Activated CD4-positive, alpha-beta T cell treated with anti-CD3 and anti-CD28 coated beads for 4 hours (primary cell): ENCODE results near the gene TTLL9.

Experiments
- DNase-seq, 2 donors: peaks; one replicate each; pipeline ENCODE4 v3.0.0-alpha.2; 2020

The TTLL9 gene

DNA sequence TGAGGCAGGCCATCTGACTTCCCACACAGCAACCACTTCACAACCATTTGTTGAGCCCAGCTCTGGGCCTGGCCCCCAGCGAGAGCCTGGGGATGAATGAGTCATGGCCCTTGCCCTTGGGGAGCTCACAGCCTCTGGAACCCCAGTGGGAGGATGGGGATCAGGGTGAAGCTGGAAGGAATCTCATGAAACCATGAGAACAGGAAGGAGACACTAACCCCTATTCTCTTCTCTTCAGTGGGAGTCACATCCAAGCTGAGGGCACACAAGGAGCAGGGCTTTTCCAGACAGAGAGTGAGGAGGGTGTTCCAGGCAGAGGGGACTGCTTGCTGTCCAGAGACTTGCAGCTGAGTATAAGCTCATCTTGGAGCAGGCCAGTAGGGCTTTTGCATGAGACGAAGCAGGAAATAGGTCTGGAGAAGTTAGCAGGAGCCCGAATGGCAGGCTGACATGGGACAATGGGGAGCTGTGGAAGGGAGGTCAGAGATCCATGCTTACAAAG lies 32.5 kb upstream of the TTLL9 start:
- no peak for DNase-seq

DNA sequence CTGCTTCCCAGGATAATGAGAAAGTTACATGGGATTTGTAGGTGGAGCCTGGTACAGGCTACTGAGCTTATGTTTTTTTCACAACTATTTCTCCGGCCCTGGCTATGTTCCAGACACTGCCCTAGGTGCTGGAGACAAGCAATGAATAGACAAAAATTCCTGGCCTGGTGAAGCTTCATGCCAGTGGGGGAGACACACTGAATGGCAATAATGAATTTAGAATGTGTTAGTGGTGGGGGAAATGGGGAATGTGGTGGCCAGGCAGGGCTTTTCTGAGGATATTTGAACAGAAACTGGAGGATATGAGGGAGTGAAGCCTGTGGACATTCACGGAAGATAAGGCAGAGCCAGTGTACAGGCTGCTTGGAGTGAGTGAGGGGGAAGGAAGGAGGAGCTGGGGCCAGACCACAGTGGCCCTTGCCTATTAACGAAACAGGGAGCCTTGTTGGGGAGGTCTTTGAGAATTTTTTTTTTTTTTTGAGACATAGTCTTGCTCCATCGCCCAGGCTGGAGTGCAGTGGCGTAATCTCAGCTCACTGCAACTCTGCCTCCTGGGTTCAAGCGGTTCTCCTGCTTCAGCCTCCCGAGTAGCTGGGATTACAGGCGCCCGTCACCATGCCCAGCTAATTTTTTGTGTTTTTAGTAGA lies 31.7 kb upstream of the TTLL9 start:
- no peak for DNase-seq

DNA sequence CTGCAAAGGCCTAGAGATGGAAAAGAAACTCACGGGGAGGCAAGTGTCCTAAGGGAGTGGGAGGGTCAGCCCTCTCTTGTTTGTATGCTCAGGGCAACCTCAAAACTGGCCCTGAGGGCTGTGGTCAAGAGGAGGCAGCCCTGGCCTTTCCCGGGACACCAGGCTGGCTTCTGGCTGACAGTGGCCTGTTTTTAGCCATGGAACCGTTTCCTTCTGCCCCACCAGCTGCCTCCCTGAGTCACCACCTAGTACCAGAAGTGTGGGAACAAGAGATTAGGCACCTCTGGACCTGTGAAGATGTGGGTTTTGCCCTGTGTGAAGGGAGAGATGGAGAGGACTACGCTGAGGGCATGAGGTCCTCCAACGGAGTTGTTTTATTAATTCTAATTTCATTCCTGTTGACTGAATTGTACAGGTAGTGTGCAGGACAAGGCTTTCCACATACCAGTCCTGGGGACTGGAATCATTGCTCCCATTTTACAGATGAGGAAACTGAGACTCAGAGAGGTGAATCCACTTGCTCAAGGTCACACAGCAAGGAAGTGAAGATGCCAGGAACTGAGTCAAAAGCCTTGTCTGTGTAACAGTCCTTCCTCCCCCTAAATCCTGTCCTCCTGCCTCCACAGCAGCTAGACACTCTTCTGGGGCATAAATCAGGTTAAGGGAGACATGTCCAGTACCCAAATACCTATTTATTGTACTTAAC lies 30.5 kb upstream of the TTLL9 start:
- no peak for DNase-seq

DNA sequence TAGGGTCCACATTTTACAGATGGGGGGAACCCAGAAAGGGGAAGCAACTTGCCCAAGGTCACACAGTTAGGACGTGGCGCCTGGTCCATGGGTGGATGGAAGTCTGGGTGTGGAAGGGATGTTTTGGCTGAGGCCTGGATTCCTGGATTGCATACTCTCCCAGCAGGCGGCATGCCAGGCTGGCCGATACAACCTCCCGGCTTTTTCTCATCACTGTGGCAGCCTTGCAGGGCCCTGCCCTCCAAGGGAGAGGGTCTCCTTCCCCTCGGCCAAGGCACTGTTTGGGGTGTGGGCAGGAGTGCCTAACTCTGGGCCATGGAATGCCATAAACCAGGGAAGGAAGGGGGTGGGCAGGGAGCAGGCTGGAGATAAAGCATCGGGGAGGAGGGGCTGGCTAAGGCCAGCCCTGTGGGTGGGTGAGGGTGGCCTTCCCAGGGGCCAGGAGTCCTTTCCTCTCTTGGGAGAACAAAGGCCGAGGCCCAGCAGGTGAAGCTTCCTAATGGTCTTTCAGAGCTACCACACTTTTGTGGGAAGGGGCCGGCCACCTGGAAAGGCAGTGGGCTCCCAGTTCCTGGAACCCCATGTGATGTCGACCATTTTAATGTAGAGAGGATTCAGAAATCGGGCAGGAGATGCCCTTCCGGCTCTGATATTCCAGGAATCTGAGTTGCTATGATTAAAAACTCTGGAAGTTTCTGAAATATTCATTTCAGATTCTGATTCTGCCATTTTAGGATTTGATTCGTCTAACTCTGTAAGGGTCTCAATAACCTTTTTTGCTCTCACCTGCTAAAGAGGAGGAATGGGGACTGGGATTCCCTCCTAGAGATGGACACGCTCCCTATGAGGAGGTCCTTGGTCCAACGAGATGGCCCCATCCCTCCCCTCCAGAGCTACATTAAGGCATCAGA lies 29.3 kb upstream of the TTLL9 start:
- no peak for DNase-seq

DNA sequence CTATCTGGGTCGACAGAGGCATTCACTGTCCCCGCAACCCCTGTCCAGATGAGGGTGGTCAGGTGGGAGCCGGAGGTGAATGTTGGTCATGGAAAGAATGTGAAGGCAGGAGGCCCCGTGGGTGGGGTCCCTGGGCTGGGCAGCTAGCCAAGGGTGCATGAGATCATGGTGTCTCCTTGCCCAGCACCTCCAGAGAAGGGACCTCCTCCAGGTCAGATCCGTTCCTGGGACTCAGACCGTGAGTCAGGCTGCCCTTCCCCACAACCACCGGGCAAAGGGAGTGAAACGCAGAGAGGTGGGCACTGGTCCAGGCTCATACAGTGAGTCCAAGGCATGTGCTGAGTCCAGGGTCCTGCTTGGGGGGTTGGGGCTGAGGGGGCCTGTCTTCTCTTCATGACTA lies 28.5 kb upstream of the TTLL9 start:
- no peak for DNase-seq

DNA sequence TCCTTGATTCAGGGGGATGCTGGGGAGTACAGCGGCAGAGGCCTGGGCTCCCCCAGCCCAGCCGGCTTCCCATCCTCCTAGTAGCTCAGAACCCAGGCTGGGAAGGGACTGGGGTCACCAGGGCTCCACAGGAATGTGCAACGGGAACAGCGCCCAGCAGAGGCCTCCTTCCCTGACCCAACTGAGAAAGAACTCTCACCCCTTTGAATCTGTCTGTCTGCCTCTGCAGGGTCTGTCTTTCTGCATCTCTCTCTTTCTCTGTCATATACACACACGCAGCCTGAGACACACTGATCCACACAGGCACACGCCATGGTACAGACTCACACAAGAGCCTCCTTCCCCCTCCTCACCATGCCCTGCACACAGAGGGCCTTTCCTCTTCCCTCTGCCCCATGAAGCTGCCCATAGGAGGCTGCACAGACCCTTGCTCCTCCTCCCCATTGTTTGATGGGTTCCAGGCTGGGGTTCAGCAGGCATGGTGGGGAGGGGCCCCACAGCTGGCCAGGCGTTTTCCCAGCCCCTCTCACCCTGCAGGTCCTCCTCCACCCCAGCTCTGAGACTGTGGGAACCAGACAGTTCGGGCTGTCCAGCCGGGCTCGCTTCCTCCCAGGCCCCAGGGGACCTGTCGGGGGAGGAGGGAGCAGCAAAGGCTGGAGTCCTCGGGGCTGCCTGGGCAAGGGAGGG lies 27.8 kb upstream of the TTLL9 start:
- DNase-seq = no peak

DNA sequence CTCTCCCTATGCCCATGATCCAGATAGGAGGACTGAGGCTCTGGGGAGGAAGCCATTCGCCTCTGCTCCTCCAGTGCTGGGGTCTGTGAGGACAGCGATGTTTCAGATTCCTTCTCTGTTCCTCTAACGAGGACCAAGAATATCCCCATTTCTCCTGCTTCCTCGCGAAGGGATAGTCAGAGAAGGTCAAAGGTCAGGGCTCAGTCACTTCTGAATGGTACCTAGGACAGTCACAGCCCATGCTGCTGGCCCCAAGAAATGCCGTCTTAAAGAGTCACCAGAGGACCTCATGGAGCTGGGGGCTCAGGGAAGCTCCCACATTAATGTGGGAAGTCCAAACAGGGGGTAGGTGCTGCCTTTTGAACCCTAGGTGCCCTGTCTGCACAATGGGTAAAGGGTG lies 27.1 kb upstream of the TTLL9 start:
- DNase-seq = no peak

DNA sequence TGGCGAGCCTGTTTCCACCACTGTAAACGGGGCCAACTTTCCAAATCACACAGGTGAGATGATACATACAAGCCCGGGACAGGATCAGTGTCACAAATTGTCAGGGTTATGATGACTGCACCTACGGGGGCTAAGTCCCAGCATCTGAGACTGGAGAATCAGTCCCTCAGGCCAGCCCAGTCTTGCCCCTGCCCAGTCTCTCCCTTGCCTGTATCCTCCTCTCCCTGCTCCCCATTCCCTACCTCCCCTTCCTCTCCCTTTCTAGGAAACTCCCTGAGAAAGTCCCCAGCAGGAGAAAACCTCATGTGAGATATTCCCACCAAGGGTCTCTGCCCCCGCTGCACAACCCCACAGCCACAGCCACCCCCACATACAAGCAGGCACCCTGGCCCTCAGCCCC lies 26.6 kb upstream of the TTLL9 start:
- no peak for DNase-seq

DNA sequence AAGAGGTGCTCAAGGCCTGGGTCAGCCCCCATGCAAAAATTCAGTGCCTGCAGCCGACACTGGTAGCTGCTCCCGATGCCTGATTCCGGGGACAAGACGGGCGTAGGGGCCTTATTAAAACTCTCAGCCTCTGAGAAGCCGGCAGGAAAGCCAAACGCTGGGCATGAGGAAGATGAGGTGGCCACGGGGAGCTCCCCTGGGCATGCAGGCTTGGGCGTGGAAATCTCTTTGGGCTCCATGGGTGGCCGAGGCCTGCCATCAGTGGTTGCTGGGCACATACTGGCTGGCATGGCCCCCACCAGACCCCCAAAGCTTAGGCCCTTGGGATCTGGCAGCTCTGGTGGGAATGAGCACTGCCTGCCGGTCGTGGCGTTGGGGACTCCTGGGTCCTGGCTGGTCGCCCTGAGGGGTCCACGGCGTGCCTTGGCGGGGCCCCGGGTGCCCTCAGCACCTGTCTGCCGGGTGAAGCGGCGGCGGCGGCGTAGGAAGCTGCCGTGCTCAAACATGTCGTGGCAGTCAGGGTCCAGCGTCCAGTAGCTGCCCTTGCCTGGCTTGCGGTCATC lies 25.6 kb upstream of the TTLL9 start:
- no peak for DNase-seq

DNA sequence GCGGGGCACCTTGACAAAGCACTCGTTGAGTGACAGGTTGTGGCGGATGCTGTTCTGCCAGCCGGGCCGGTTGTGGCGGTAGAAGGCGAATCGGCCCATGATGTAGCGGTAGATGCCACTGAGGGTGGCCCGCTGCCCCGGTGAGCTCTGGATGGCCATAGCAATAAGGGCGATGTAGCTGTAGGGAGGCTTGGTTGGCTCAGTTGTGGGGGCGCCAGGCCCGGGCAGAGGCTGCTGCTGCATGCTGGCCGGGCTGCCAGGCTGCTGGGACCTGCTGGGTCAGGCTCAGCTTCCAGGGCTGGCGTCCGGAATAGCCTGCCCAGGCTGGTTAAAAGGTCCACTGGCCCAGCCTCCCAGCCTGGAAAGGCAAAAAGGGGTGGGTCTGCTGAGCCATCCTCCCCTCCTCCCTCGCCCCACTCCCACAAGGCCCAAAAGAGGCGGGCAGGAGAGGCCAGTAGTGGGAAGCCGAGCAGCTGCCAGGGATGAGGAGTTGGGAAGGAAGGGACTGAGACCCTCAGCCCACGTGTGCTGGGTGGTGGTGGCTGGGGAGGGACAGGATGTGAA lies 25.1 kb upstream of the TTLL9 start, which contains the start of gene FOXS1:
TSS of gene FOXS1 (minus strand) at position 305 of the 564 bp plus-strand sequence. CDS start at position 243, 62 bp downstream.
- no peak for DNase-seq

DNA sequence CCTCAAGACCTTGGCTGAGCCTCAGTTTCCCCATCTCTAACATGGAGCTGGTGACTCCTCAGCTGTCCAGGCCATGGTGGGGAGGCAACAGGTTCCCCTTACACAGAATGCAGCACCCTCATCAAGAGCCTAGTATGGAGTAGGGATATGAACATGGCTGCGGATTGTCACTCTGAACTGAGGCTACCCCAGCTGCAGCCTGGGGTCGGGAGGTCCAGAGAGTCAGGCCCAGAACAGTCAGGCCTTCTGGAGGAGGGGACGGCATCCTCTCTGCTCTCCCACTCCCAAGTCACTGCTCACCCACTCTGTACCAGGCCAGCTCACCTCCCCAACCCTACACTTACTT lies 23.7 kb upstream of the TTLL9 start:
- no peak for DNase-seq

DNA sequence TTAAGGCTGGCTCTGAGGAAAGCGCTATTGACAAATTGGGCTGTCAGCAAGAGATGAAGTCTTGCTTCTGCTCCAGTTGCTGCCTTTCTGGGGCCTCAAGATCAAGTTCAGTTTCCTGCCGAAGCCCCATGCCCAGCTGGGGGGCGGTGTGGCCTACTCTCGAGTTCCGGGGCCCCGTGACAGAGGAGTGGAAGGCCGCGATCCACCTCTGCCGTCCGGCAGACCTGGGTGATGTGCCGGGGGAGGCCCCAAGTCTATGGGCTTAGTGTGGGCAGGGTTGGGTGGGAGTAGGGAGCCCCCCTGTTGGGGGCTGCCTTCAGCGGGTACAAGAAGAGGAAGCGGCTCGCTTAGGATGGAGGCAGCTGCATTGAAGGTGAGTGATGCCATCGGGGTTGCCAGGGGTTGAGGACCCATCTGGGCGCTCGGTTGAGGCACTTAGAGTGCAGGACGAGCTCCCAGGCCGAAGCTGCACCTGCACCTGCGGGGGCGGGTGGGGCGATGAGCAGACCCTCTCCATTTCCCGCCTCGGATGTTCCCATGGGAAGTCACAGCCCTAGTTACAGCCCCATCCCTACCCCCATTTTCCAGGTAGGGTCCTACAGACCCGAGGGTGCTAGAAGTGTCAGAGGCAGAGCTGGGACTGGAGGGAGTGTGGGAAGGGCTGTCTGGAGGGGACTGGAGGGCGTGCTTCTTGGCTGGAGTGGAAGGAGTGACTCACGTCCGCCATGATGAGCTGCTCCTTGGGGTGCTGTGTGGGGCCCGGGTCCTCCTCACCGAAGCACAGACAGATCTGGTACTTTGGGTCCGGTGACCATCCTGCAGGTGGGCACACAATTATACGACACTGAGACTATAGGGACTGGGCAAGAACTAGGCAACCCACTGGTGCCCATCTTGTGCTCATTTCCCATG lies 22.1 kb upstream of the TTLL9 start:
- DNase-seq = no peak

DNA sequence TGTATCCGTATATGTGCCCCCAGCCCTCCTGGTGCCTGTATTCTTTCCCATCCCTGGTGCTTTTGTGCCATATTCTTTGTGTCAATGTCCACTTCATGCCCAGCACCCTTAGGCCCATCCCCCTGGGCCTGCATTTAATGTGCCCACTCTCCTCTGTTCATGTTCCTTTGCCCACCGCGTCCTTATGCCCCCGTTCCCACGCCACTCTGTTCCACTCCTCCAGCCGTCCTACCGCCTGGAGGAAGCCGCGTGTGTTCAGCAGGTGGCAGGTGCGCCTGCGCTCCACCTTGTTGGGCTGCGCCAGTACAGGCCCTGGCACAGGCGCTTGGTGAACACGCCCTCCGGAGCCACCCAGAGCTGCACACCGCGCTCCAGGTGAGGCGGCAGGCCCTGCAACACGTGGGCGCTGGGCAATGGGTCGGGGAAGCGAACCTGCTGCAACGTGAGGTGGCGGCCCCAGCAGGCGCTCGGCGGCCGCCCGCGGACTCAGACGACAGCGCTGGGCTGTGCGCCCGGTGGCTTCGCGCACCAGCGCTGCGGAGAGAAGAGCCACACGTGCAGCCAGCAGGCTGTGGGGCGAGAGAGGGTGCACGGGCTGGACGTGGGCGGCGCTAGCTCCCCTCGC lies 21.0 kb upstream of the TTLL9 start:
- DNase-seq = no peak

DNA sequence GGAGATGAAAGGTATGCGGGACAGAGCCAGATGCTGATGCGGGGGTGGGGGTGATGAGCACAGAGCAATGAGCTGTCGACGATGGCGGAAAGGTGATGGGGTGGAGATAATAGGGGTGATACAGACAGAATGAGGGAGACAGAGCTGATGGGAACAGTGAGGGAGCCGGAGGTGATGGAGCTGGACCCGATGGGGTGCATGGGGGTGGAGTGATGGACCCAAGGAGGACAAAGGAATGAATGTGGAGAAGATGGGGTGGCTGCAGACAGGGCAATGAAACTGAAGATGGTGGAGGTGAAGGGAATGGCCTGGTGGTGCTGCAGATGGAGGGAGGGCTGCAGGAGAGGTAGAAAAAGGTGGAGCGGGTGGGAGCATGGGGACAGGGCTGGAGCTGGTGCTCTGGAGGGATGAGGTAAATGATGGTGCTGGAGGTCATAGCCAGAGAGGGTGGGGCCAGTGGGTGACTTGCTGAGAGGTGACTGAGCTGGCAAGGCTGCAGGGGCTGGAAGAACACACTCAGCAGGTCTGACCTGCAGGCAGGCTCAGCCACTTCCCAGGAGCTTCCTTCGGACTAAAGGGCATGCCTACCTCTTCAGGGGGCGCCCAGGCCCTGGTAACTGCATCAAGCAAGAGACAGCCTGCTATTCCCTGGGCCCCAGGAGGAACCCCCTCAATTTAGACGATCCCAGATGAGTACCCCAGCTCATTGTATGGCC lies 19.0 kb upstream of the TTLL9 start:
- no peak for DNase-seq

DNA sequence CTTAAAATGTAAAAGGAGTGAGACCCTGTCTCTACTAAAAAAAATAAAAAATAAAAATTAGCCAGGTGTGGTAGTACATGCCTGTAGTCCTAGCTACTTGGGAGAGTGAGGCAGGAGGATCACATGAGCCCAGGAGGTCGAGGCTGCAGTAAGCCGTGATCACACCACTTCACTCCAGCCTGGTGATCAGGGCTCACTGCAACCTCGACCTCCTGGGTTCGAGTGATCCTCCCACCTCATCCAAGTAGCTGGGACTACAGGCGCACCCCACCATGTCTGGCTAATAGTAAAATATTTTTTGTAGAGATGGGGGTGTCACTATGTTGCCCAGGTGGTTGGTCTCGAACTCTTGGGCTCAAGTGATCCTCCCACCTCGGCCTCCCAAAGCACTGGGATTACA lies 17.0 kb upstream of the TTLL9 start:
- no peak for DNase-seq

DNA sequence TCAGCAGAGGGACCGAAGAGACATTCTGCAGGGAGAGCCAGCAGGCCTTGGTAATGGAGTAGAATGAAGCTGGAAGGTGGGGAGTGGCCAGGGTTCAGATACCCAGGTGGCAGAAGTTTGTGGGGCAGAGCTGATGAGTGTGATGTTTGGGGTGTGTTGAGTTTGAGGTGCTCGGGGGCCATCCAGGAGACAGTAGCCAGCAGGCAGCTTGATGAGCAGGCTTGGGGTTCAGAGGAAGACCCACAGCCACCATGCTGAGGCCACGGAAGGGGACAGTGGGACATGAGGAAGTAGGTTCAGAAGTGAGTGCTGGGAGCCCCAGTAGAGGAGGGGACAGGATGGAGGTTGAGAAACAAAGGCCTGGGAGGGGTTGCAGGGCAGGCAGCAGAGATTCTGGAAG lies 13.9 kb upstream of the TTLL9 start:
- DNase-seq = no peak

DNA sequence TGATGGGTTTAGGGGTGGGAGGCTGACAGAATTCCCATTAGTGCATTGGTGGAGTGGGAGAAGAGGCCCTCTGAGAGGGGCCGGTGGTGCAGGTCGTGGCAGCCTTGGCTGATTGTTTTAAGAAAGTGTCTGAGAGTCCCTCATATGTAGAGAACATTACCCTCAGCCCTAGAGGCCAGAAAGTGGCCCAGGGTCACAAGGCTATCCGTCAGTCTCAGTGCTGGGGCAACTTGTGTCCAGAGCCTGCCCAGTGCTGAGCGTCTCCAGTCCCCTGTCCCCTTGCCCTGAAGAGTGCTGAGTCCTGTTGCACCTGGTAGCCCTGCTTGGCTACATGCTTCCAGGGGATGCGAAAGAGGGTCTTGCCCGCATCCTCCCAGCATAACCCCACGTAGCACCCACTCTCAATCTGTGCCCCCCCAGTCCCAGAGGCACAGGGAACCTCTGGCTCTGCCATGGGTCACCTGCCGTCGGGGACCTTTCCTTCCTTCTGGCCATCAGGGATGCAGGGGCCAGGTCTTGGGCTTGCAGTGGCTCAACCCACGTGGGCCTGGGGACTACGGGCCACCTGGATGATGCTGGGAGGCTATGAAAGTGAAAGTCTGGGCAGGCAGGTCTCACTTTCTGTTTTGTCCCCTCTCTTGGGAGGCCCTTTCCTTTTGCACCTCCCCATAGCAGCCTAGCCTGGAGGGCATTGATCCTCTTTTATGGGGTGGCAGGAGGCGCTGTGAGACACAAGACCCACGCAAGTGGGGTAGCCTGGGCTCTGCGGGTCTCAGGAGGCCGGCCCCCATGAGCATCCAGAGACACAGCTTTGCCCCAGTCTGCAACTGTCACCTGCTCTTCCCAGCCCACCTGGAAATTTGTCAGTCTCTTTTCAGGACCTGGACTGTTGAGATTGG lies 12.3 kb upstream of the TTLL9 start:
- DNase-seq = no peak

DNA sequence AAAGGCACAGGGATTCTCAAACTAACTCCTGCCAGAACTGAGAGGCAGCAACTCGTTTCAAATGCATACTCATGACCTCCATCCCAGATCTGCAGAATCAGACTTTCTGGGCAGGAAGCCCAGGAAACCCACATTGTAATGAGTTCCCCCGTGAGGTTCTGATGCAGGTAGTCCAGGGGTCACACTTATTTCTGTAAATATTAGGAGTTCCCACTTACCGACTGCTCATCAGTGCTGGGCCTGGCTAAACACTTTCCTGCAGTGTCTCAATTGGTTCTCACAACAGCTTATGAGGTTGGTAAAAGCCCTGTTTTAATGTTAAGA lies 11.7 kb upstream of the TTLL9 start:
- no peak for DNase-seq
